GOT3 (cell line): ENCODE data around the gene L3MBTL4.

Experiments used
- DNase-seq: peaks from one replicate; lab custom pipeline; 2025; ENCODE audit warnings: mixed read lengths; lab: John Stamatoyannopoulos, UW

L3MBTL4 gene

GRCh38 chr18:6251084-6251483, 163.6 kb downstream of the L3MBTL4 start:
- no peak for DNase-seq

GRCh38 chr18:6249788-6250187, 164.9 kb downstream of the L3MBTL4 start:
- DNase-seq = no peak

- no peak for DNase-seq
Observed at GRCh38 chr18:6249170-6249569, 165.5 kb downstream of the L3MBTL4 start.

DNA sequence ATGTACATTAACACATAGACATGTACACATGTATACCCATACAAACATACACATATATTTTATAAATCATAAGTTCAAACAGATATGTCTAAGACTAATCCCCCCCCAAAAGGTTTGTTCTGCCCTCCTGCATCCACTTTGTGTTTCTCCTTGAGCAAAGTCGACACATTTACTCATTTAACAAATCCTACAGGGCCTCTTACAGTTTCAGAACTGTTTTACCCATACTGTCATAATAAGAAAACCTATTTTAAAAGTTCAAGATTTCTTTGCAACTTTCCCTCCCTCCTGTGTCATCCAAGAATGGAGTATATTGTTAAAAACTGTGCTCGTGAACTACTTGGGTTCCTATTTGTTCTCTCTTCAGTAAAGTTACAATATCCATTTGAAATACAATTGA, 166.7 kb downstream of the L3MBTL4 start:
- DNase-seq = no peak

DNA sequence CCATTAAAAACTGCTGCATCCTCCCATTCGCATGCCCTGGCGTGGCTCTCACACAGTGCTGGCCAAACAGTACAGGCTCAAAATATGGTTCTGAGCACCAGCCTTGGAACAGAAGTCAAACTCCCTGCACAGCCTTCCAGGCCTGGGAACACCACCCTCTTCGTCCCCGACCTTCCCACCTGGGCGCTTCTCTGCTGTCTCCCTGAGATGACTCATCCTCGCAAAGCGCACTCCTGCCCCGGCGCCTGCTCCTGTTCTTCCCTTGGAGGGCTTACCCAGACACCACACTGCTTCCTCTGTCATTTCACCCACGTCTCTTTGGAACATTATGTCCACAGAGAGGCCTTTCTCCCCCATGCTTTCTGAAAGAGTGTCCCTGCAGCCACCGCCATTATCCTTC, 172.7 kb downstream of the L3MBTL4 start:
- DNase-seq = no peak

DNA sequence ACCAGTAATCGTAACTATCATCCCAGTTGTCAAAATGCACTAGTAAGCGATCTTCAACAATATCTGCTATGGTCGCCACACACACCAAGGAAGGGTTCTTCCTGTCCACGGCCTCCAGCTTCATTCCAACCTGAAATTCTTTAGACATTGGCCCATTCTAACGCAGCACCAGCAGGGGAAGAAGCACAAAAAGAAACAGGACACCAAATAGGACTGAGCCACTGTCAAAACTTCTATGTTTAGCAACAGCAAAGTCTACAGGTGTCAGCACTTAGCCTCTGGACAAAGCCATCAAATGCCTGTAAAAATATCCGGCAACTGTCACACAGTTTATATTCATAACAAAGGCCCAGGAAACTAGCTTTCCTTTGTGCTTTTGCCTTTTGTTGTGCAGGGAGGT, 175.0 kb downstream of the L3MBTL4 start:
- DNase-seq = no peak

DNA sequence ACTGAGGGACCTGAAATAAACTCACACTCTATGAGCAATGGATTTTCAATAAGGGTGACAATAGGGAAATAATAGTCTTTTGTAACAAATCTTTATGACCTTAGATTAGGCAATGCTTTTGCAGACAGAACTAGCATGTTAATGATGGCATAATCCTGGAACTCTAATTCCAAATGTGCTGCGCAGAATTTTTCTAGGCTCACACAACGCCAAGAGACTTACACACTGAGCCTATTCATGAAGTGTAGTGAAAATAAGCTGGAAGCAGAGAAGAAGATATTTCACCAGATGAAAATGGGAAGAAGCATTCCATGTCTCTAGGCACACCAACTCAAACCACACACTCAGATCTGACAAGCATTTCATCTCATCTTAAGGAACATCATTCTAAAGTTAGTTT, 178.5 kb downstream of the L3MBTL4 start:
- DNase-seq = no peak

DNA sequence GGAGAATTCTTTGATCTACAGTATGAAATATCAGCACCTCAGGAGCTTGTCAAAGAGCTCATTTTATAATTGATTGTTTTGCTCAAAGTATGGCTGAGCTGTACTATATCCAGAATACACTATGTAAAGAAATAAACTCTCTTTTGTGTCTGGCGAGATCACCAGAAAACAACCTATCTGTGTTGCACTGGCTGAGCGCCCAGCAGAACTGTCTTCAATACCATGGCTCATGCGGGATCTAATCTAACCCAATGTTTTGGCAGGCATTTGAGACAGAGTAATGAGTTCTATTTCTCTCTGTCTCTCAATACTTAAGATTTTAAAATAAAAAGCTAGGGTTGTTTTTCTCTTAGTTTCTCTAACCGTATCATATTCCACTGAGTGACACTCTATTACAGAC, 192.4 kb downstream of the L3MBTL4 start:
- DNase-seq = no peak

GRCh38 chr18:6221602-6222014, 193.1 kb downstream of the L3MBTL4 start:
- no peak for DNase-seq

DNA sequence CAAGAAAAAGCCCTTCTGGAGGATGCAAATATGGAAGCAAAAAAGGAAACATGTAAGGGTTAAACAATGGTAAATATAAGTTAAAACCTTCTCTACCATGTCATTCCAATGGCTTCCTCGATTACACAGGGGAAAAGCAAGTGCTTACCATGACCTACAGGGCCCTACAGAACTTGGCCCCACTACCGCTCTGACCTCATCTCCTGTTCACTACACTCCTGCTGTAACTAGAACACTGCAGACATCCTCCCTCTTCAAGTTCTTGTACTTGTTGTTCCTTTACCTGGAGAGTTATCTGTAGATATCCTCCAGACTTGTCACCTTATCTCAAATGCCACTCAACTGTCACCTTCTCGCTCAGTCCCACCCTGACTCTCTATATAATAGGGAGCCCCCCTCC, 194.6 kb downstream of the L3MBTL4 start:
- DNase-seq = no peak

DNA sequence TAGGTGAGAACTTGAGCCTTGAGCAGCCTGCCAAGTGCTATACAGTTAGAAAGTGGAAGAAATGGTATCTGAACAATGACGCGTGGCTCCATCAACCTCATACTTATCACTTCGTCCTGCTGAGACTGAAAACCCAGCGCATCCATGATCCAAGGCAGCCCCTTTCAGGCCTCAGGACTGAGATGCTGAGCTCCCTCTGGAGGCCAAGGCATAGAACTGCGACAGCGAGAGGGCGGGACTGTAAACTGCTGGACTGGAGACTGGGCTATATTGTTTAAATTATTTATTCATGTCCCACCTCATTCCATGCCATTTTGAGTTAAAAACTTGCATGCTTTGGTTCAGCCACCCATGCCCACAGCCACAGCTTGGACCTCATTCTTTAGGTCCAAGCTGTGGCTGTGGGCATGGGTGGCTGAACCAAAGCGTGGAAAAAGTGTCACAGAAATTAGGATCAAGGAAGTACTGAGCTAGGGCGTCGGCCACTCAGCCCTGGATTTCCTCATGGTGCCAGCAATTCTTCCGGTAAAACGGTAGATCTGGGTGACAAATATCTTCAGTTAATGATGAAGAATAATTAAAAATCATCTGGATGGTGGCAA, 195.5 kb downstream of the L3MBTL4 start:
- no peak for DNase-seq

DNA sequence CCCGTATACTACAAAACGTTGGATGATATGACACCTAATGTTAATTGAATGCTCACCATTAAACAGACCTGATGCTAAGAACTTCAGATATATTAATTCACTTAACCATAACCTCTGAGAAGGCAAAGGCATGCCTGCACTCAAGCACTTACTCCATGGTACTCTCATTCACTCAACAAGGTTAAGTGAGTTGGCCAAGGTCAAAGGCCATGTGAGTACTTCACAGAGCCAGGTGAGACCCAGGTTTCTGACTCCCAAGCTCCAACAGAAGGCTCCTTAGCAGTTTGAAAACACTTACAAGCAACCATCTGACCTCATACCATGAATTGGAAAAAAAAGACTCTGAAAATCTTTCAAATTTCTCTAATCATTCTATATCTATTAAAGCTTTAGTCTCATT, 198.8 kb downstream of the L3MBTL4 start:
- DNase-seq = no peak

GRCh38 chr18:6211174-6211504, 203.6 kb downstream of the L3MBTL4 start:
- no peak for DNase-seq

DNA sequence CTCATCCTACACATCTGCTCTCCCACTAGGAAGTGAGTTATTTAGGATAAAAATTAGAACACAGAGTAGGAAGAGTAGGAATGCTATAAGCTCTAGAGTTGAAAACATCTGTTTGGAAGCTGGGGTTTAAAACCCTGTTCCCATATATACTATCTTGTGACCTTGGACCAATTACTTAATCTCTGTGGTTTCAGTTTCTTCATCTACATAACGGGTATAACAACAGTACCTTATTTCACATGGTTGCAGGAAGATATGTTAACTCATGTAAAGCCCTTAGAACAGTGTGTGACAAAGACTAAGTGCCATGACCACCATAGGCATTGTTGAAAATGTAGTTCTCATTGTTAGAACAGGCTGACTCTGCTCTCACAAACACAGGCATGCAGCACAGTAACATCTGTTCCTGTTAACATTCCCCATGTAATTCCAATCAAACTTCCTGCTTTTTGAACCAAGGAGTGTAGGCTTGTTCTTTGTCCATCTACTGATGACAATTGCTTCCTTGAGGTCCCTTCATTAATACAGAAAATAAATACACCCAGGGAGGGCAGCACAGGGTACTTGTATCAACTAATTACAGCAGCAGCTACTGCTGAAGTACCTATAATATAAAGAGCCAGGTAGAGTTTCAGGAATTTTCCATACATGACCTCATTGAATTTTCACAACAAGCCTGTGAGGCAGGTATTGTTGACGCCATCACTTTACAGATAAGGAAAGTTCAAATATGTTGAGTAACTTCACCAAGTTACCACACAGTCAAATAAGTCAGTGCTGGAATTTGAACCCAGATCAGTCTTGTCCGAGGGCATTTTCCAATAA, 204.2 kb downstream of the L3MBTL4 start:
- DNase-seq = no peak

DNA sequence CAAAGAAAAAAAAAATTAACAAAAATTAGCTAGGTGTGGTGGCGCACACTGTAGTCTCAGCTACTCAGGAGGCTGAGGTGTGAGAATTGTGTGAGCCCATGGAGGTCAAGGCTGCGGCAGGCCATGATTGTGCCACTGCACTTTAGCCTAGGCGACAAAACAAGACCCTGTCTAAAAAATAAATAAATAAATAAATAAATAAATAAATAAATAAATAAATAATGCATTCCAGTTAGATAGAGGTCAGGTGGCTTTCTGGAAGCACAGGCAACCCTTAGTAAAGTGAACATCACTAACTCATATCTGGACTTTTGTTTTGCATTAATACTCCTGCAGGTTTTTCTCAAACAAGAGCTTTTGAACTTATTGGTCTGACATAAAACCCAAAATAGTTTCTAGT, 206.8 kb downstream of the L3MBTL4 start:
- DNase-seq = no peak

DNA sequence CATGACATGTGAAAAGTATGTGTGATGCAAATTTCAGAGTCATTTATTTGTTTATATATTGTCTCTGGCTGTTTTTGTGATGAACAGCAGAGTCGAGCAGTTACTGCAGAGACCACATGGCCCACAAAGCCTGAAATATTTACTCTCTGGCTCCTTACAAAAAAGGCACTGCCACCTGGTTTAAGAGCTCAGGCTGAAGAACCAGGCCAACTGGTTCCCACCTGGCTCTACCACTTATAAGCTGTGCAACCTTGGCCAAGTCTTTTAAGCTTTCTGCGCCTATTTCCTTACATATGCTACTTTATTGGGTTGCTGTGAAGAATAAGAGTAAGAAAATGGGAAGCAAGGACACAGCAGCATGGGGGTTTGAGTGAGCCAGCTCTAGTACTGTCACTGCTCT, 207.6 kb downstream of the L3MBTL4 start:
- DNase-seq = no peak

- DNase-seq = no peak
Observed at GRCh38 chr18:6205706-6206105, 209.0 kb downstream of the L3MBTL4 start.

GRCh38 chr18:6204476-6204875, 210.2 kb downstream of the L3MBTL4 start:
- no peak for DNase-seq

DNA sequence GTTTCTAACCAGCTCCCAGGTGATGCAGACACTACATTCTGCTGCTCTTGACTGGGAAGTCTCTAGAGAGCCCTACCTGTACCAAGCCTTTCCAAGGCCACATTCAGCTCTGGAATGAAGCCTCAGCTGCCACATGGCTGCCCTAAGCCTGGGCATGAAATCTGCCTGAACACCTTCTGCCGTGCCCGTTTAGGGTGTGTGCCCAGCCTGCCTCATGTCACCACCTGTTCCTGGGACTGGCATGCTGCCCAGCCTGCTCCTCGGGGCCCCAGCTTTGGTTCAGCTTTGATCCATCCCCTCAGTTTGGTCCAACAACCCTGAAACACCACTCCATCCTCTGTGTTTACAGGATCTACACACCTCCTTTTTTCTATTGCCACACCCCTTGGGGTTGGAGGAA, 210.9 kb downstream of the L3MBTL4 start:
- DNase-seq = no peak

DNA sequence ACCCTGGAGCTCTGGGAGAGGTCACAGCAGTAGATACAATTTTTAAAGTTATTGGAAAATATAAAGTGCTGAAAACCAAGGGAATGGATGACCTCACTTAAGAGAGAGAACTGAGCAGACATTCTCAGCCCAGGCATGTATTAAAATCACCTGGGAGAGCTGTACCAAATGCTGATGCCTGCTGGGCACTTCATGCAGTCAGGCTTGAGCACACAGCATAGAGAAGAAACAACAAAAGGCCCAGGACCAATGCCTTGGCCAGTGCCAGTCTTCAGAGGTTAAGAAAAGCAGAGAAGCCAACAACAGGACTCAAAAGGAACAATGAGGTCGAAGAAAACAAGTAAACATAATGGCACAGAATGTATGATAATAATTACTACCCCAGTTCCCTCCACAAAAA, 211.8 kb downstream of the L3MBTL4 start:
- DNase-seq = no peak

DNA sequence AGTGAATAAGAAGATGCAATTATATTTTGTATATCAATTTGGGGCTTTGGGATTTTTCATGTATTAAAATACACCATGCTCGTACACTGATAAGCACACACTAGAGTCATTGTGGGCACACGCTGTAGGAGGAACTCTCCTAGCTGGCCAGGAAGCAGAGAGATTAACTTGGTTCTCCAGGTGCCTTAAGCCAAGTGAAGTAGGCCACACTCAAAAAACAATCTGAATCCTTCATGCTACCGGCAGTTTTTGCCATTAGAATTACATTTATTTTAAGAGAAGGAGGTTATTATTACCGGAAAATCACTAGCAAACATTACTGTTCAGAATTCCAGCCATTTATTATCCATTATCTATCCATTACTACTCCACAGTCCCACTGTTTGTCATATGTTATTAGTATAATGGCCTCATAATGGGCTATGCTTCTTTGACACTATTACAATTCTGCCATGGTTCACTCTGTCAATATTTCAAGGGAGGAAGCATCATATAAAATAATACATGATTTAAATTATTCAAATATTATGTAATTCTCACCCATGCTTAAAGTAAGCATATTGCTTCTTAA, 214.4 kb downstream of the L3MBTL4 start:
- DNase-seq = no peak

GRCh38 chr18:6199777-6200176, 214.9 kb downstream of the L3MBTL4 start:
- no peak for DNase-seq

DNA sequence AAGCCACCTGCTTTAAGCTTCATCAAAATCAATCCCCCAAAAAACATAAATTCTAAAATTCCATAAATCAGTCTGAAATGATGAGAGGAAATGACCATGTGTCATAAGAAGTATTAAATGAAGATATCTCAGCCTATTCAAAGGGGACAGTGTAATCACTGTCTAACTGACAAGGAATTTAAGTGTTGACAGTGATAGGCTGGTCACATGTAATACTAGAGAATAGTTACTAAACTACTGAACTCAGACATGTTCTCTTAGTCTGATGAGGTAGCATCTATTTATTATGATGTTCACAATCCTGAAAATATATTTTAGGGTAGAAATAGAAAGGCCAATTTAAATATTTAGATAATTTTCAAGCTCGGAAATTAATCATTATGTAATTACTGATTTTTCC, 216.1 kb downstream of the L3MBTL4 start:
- no peak for DNase-seq

DNA sequence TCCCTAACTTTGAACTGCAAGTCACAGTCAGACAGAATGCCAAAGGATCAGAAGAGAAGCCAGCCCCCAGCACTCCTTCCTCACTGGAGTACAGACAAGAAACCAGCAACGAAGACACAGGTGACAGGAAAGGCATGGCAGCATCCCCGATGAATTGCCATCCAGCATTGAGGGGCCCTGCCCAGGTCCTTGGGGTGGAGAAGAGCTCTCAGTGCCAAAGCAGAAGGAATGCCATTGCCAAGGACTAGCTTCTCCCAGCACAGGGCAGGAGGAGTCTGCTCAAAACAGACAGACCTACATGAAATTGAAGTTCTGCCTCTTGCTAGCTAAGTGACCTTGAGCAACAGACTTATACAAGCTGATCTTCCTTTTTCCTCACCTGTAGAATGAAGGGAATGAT, 220.1 kb downstream of the L3MBTL4 start:
- DNase-seq = no peak
